ENCODE data around the gene TPST2.

The TPST2 gene

GRCh38 chr22:26580240-26580962 is 9.5 kb downstream of the TPST2 start:
- DNase-seq (ENCODE audit: low spot score), result no peak

- no peak for DNase-seq (ENCODE audit: low spot score)
These were observed 10.5 kb downstream of the TPST2 start for GRCh38 chr22:26579331-26579886.

GRCh38 chr22:26577081-26577480 is 12.9 kb downstream of the TPST2 start:
- no peak for DNase-seq (ENCODE audit: low spot score)

GRCh38 chr22:26576026-26576680 is 13.8 kb downstream of the TPST2 start:
- peak; percentile 37 for DNase-seq (ENCODE audit: low spot score)

- DNase-seq (ENCODE audit: low spot score), result no peak
These were observed 15.8 kb downstream of the TPST2 start for GRCh38 chr22:26574001-26574723.

DNA sequence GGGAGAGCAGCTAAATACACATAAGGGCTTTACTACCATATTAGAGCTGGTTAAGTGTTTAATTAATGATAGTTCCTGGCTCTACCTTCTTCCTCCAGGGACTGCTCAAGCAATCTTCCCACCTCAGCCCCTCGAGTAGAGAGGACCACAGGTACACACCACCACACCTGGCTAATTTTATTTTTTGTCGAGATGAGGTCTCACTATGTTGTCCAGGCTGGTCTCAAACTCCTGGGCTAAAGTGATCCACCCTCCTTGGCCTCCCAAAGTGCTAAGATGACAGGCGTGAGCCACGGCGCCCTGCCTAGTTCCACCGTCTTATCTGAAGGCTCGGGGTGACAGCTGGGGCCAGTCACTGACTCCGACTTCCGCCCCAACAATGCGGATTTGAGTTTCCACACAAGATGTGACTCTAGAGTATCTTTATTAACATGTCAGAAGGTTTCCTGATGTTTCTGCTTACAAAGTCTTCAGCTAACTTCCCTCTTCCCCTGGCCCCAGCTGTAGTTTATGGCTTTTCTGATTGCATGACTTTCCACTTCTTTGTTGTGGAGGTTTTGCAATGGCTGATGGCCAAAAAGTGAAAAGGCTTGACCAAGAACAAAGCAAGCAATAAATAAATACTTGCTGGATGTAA is 16.8 kb downstream of the TPST2 start:
- DNase-seq (ENCODE audit: low spot score), result peak; percentile 50

DNA sequence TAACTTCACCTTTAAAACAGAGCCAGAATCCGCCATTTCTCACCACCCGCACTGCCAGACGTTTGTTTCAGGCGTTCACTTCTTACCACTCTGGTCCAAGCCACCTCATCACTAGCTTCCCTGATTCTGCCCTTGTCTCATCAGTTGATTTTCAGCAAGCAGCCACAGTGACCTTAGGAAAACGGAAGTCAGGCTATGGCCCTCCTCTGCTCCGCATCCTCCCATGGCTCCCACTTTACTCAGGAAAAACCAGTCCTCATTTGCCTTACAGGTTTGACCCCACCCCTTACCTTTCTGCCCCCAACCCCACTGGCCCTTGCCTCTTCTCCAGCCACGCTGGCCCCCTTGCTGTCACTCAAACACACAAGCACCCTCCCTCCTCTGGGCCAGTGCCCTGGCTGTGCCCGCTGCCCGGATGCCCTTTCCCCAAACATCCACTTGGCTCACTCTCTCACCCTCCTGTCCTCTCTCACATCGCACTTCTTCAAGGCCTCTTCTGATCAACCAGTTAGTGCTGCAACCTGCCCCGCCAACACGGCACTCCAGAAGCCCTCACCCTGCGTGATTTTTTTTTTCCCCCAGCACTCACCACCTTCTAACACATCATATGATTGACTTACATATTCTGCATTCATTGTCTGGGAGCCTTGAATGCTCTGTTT is 18.9 kb downstream of the TPST2 start:
- DNase-seq (ENCODE audit: low spot score), result no peak

- DNase-seq (ENCODE audit: low spot score), result no peak
These were observed 19.8 kb downstream of the TPST2 start for GRCh38 chr22:26570115-26570514.

DNA sequence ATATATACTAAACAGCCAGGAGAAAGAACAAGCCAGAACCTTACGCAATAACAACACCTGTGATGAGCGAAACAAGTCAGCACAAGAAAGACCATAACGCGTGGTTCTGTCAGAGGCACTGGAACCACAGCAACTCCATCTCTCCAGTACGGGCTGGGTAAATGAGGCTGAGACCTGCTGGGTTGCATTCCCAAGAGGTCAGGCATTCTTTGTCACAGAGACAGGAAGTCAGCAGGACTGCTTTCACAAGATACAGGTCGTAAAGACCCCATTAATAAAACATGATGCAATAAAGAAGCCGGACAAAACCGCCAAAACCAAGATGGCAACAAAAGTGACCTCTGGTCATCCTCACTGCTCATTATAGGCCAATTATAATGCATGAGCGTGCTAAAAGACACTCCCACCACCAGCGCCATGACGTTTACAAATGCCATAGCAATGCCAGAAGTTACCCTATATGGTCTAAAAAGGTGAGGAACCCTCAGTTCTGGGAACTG is 21.7 kb downstream of the TPST2 start:
- peak; percentile 40 for DNase-seq (ENCODE audit: low spot score)

DNA sequence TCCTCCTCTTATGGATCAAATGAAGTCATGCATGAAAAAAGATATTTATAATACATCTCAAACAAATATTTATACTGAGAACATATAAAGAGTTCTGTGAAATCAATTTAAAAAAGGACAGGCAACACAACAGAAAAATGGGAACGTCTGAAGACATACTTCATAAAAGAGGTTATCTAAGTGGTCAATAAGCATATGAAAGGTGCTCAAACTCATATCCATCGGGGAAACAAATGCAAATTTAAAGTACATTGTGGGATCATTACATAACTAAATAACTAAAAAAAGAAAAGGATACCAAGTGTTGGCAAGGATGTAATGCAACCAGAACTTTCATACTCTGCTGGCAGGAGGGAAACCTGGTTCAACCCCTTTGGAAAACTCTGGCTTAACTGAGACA is 22.3 kb downstream of the TPST2 start:
- no peak for DNase-seq (ENCODE audit: low spot score)

- DNase-seq (ENCODE audit: low spot score), result no peak
These were observed 22.9 kb downstream of the TPST2 start for GRCh38 chr22:26566994-26567393.

GRCh38 chr22:26565889-26566288 is 24.0 kb downstream of the TPST2 start:
- DNase-seq (ENCODE audit: low spot score), result no peak

DNA sequence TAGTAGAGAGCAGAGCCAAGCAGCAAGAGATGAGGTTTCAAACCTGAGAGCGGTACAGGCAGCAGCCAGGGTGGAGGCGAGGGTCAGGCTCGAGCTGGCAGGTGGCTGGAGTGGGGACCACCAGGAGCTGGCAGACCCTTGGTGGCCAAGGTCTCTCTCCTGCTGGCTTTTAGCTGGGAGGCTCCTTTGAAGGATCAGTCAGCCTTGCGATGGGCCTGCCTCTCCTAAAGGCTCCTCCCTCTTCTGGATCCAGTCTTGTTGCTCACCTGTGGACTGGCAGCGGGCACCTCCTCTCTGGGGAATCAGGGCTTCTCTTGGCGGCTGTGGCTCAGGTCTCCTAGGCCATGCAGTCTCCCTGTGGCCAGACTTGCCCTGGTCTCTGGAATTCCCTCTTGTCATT is 24.8 kb downstream of the TPST2 start:
- DNase-seq (ENCODE audit: low spot score), result no peak

GRCh38 chr22:26564672-26565071 is 25.3 kb downstream of the TPST2 start:
- DNase-seq (ENCODE audit: low spot score), result no peak

DNA sequence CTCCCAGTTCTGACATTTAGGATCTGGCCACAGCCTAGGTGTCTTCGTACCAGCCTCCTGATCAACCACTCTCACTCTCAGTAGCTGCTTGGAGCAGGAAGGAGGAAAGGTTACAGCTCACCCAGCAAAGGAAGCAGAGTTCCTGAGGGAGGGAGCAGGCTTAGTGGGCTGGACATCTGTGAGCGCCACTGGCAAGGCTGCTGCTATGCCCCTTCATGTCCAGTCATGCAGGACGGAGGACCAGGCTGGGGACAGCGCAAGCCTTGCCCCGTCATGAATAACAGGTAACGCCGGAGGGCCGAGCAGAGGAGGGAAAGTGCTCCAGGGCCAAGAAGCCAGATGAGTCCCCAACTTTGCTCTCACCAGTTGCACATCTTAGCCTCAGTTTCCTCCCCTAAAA is 25.8 kb downstream of the TPST2 start:
- DNase-seq (ENCODE audit: low spot score), result peak; percentile 15

DNA sequence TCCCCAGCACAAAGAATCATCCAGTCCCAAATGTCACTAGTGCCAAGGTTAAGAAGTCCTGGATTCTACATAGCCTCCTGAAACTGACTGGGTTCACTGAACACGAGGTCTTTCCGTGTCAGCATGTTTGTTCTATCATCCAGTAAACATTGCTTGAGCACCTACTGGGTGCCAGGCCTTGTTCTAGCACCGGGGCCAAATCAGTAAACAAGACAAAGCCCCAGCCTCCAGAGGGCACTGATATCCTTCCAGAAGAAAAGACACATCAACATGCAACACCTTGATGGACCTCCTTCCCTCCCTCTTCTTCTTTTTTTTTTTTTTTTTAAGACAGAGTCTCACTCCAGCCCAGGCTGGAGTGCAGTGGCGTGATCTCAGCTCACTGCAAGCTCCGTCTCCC is 26.9 kb downstream of the TPST2 start:
- no peak for DNase-seq (ENCODE audit: low spot score)

- no peak for DNase-seq (ENCODE audit: low spot score)
These were observed 28.0 kb downstream of the TPST2 start for GRCh38 chr22:26561756-26562417.

- no peak for DNase-seq (ENCODE audit: low spot score)
These were observed 29.9 kb downstream of the TPST2 start for GRCh38 chr22:26559961-26560575.

DNA sequence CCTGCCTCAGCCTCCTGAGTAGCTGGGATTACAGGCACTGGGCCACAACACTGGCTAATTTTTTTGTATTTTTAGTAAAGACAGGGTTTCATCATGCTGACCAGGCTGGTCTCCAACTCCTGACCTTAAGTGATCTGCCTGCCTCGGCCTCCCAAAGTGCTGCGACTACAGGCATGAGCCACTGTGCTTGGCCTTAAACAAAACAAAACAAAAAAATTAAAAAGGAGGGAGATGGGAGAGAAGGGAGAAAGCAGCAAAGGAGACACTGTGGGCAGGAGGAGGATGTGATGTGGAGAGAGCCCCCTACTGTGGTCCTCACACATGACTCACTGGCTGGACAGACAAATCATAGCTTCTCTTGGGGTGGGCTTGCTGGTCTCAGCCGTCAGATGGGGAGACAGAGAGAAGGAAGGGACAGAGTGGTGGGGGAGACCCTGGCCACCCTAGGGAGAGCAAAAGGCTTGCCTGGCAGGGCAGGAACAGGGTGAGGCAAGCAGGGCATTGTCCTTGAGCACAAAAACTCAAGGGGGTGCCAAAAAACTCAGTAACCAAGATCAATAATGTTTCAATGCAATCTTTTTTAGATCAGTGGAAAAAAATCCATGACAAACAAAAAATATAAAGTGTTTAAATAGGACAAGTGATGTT is 31.6 kb downstream of the TPST2 start:
- no peak for DNase-seq (ENCODE audit: low spot score)

- no peak for DNase-seq (ENCODE audit: low spot score)
These were observed 33.0 kb downstream of the TPST2 start for GRCh38 chr22:26556904-26557303.
